Esophagus muscularis mucosa (tissue), 2 donors: ENCODE measurements around the gene PRAME.

Experiments used
- POLR2A ChIP-seq: fragments of 450-650 bp; IDR thresholded peaks from one replicate; pipeline ENCODE4 v1.6.1; 2017; ENCODE audit warnings: antibody characterized with exemption, moderate library complexity, mild to moderate bottlenecking, low read depth
- POLR2AphosphoS5 ChIP-seq, 2 donors: sonication (generic); formaldehyde crosslinking; IDR thresholded peaks; one replicate each; pipeline ENCODE4 v1.6.1; 2017; ENCODE audit warnings: antibody characterized with exemption in 2 of 2

GRCh38 chr22:22571429-22571828 lies 12.4 kb upstream of the PRAME start:
- TF ChIP-seq POLR2A = no peak
- no peak for TF ChIP-seq POLR2AphosphoS5 (IDR thresholded peaks at IDR 0.05)
